ENCODE data around the gene FANCC.

The FANCC gene

GRCh38 chr9:95078511-95078910 lies 239.0 kb downstream of the FANCC start:
- no peak for TF ChIP-seq CTCF (IDR thresholded peaks at IDR 0.05; ENCODE audit: insufficient read depth, low read depth, low read length, missing control alignments)
- DNase-seq (ENCODE audit: low read depth), result no peak
- H3K4me3 ChIP-seq (ENCODE audit: low read length), result no peak overlapping the region

- no peak overlapping the region for H3K4me3 ChIP-seq (ENCODE audit: low read length)
- DNase-seq (ENCODE audit: low read depth), result no peak
Observed at GRCh38 chr9:95077766-95078370, 239.6 kb downstream of the FANCC start.

GRCh38 chr9:95077053-95077765 lies 240.3 kb downstream of the FANCC start:
- no peak overlapping the region for H3K4me3 ChIP-seq (ENCODE audit: low read length)
- no peak for DNase-seq (ENCODE audit: low read depth)
- no peak for TF ChIP-seq CTCF (IDR thresholded peaks at IDR 0.05; ENCODE audit: insufficient read depth, low read depth, low read length, missing control alignments)

More at GRCh38 chr9:95077766-95078370, 239.6 kb downstream of the FANCC start:
- TF ChIP-seq CTCF (IDR thresholded peaks at IDR 0.05; ENCODE audit: insufficient read depth, low read depth, low read length, missing control alignments), result no peak

- no peak for DNase-seq (ENCODE audit: low read depth)
- no peak for TF ChIP-seq CTCF (IDR thresholded peaks at IDR 0.05; ENCODE audit: insufficient read depth, low read depth, low read length, missing control alignments)
Observed at GRCh38 chr9:95076696-95077052, 240.8 kb downstream of the FANCC start.

GRCh38 chr9:95075700-95076099 lies 241.8 kb downstream of the FANCC start:
- no peak for TF ChIP-seq CTCF (IDR thresholded peaks at IDR 0.05; ENCODE audit: insufficient read depth, low read depth, low read length, missing control alignments)
- no peak for DNase-seq (ENCODE audit: low read depth)
- no peak overlapping the region for H3K4me3 ChIP-seq (ENCODE audit: low read length)

More at GRCh38 chr9:95076696-95077052, 240.8 kb downstream of the FANCC start:
- H3K4me3 ChIP-seq (ENCODE audit: low read length), result no peak overlapping the region

- TF ChIP-seq CTCF (IDR thresholded peaks at IDR 0.05; ENCODE audit: insufficient read depth, low read depth, low read length, missing control alignments), result no peak
- no peak for DNase-seq (ENCODE audit: low read depth)
- no peak overlapping the region for H3K4me3 ChIP-seq (ENCODE audit: low read length)
Observed at GRCh38 chr9:95074632-95075031, 242.9 kb downstream of the FANCC start.

GRCh38 chr9:95073918-95074317 lies 243.6 kb downstream of the FANCC start:
- DNase-seq (ENCODE audit: low read depth), result no peak
- H3K4me3 ChIP-seq (ENCODE audit: low read length), result no peak overlapping the region
- no peak for TF ChIP-seq CTCF (IDR thresholded peaks at IDR 0.05; ENCODE audit: insufficient read depth, low read depth, low read length, missing control alignments)
